Measurements from ENCODE around the gene PDLIM5. TPM values are rescaled to one million over a fixed set of nuclear protein-coding genes. Genes with fewer than 3 reads are reported as not detected.

PDLIM5 gene
- polyA plus RNA-seq, 3 donors: 13.2 to 48.3 (median 27.3) TPM

GRCh38 chr4:94564252-94564651 lies 112.5 kb downstream of the PDLIM5 start:
- 87 to 97% (median 96%) methylated on average over 2 of the region's 2 CpGs for WGBS, 3 donors

GRCh38 chr4:94566420-94566819 lies 114.7 kb downstream of the PDLIM5 start:
- no peak overlapping the region for H3K27ac ChIP-seq (ENCODE audit: low read depth, low read length)
- WGBS, 3 donors: 74 to 82% (median 74%) methylated on average over 4 of the region's 4 CpGs

More at GRCh38 chr4:94564252-94564651, 112.5 kb downstream of the PDLIM5 start:
- no peak overlapping the region for H3K27ac ChIP-seq (ENCODE audit: low read depth, low read length)

- WGBS, 3 donors: 27 to 55% (median 37%) methylated on average over 5 of the region's 5 CpGs
These were observed 116.1 kb downstream of the PDLIM5 start for GRCh38 chr4:94567811-94568210.

DNA sequence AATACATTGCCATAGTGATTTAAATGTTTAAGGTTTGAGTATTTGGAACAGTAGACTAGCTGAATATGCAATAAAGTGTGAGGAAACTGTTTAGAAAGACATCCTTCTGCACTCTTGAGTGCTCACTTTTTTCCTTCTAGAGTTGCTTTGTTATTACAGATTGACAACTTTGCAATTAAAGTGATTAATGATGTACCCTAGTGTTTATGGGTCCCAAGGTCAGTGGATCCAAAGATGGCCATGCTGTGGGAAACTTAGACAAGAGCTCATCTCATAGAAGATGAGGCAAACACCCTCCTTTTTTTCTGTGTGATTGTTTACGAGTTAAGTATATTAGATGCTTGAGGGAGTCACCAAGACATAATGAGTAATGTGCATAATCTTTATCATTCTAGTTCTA lies 118.8 kb downstream of the PDLIM5 start:
- WGBS, 3 donors: 84 to 94% (median 90%) methylated on average over 1 of the region's 1 CpG
- H3K27ac ChIP-seq (ENCODE audit: low read depth, low read length): no peak overlapping the region

More at GRCh38 chr4:94567811-94568210, 116.1 kb downstream of the PDLIM5 start:
- H3K27ac ChIP-seq (ENCODE audit: low read depth, low read length): no peak overlapping the region

DNA sequence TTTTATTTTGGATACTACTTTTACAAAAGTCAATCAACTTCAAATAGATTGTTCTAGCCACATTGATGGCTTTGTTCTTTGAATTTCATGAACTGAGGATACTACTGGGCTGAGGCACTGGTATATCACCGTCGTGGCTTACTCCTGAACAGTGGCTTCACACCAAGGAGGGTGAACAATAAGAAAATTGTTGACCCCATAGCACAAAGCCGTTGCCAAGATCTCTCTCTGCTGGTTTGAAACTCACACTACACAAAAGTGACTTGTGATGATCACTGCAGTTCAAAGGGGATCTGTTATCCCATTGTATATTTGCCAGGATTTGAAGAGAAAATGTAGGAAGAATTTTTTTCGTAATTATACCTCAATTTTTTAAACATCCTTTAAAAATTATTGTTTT lies 119.6 kb downstream of the PDLIM5 start:
- WGBS, 3 donors: 81 to 93% (median 88%) methylated on average over 4 of the region's 4 CpGs

GRCh38 chr4:94571715-94572114 lies 120.0 kb downstream of the PDLIM5 start:
- no peak overlapping the region for H3K27ac ChIP-seq (ENCODE audit: low read depth, low read length)
- 75 to 90% (median 89%) methylated on average over 2 of the region's 2 CpGs for WGBS, 3 donors

More for the DNA sequence above, 119.6 kb downstream of the PDLIM5 start:
- H3K27ac ChIP-seq (ENCODE audit: low read depth, low read length): no peak overlapping the region

DNA sequence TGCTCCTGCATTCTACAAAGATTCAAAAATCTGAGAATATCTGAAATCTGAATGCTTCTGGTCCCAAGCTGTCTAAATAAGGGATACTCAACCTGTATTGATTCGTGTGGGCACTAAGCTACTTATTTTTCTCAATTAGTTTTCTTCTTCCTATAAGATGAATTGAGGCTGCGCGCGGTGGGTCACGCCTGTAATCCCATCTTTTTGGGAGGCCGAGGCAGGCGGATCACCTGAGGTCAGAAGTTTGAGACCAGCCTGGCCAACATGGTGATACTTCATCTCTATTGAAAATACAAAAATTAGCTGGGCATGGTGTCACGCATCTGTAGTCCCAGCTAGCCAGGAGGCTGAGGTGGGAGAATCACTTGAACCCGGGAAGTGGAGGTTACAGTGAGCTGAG lies 122.3 kb downstream of the PDLIM5 start:
- H3K27ac ChIP-seq (ENCODE audit: low read depth, low read length): no peak overlapping the region

DNA sequence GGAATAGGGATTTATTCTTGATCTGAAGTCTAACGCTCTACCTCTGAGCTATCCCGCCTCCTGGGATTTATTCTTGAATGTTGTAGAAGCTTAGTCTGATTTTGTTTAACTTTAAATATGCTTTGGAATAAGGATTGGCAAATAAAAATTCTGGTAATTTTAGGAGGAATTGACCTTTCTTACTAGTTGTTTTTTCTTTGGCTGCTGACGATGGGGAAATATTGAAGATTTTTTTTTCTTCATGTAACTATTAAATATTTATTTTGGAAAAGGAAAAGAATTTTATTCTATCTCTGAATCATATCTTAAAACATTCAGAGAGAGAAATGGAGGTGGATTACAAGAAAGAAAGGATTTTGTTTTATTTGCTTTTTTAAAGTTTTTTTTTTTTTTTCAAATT lies 122.9 kb downstream of the PDLIM5 start:
- 79 to 84% (median 82%) methylated on average over 3 of the region's 3 CpGs for WGBS, 3 donors
- no peak overlapping the region for H3K27ac ChIP-seq (ENCODE audit: low read depth, low read length)

More for the DNA sequence above, 122.3 kb downstream of the PDLIM5 start:
- WGBS, 3 donors: 86 to 96% (median 89%) methylated on average over 9 of the region's 9 CpGs

DNA sequence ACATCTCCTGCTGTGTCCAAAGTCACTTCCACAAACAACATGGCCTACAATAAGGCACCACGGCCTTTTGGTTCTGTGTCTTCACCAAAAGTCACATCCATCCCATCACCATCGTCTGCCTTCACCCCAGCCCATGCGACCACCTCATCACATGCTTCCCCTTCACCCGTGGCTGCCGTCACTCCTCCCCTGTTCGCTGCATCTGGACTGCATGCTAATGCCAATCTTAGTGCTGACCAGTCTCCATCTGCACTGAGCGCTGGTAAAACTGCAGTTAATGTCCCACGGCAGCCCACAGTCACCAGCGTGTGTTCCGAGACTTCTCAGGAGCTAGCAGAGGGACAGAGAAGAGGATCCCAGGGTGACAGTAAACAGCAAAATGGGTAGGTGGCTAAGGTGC lies 123.9 kb downstream of the PDLIM5 start:
- WGBS, 3 donors: 94 to 96% (median 94%) methylated on average over 10 of the region's 10 CpGs
- H3K27ac ChIP-seq (ENCODE audit: low read depth, low read length): no peak overlapping the region

DNA sequence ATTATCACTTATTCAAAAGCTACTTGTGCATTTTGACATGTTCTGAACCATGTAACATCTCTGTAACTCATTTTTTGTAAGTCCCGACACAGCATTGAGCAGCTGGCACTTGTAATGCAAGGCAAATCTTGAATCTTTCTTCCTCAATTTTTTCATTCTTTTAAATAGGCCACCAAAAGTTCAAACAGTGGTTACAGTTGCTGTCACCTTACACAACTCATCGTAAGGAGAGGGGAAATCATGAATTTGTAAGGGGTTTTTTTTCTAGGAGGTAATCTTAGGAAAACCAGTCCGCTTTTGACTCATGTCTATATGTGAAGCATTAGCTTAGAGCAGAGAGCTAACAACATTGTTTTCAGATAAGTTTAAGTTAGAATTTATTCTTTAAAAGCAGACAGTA lies 124.5 kb downstream of the PDLIM5 start:
- no peak overlapping the region for H3K27ac ChIP-seq (ENCODE audit: low read depth, low read length)
- 51 to 70% (median 58%) methylated on average over 3 of the region's 3 CpGs for WGBS, 3 donors

GRCh38 chr4:94577136-94577535 lies 125.4 kb downstream of the PDLIM5 start:
- no peak overlapping the region for H3K27ac ChIP-seq (ENCODE audit: low read depth, low read length)
- WGBS, 3 donors: 48 to 66% (median 53%) methylated on average over 1 of the region's 1 CpG

- WGBS, 3 donors: 76 to 87% (median 80%) methylated on average over 2 of the region's 2 CpGs
- H3K27ac ChIP-seq (ENCODE audit: low read depth, low read length): no peak overlapping the region
These were observed 126.5 kb downstream of the PDLIM5 start for GRCh38 chr4:94578195-94578594.

GRCh38 chr4:94581766-94582165 lies 130.0 kb downstream of the PDLIM5 start:
- H3K27ac ChIP-seq (ENCODE audit: low read depth, low read length): no peak overlapping the region
- 82 to 97% (median 94%) methylated on average over 2 of the region's 2 CpGs for WGBS, 3 donors

DNA sequence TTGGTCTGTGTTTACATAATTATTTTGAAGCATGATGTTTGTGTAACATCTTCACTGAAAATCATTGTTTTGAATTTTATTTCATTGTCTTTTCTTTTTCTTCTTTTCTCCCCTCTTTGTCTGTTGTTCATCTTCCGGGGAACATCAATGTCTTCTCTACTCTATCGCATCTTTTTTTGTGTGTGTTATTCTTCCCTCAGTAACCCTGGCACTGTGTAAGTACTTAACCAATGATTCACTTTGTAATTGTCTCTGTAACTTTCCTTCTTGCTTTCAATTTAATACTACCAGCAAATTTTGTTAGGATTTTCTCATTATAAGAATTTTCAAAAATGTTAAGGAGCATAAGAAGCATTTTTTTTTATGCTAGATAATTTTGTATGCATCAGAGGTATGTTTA lies 130.8 kb downstream of the PDLIM5 start:
- H3K27ac ChIP-seq (ENCODE audit: low read depth, low read length): no peak overlapping the region
- 94 to 97% (median 97%) methylated on average over 2 of the region's 2 CpGs for WGBS, 3 donors

GRCh38 chr4:94583914-94584641 lies 132.3 kb downstream of the PDLIM5 start:
- no peak overlapping the region for H3K27ac ChIP-seq (ENCODE audit: low read depth, low read length)
- 44 to 78% (median 74%) methylated on average over 3 of the region's 3 CpGs for WGBS, 3 donors

GRCh38 chr4:94588896-94589693 lies 137.4 kb downstream of the PDLIM5 start:
- WGBS, 3 donors: 77 to 91% (median 83%) methylated on average over 1 of the region's 1 CpG
- no peak overlapping the region for H3K27ac ChIP-seq (ENCODE audit: low read depth, low read length)

- WGBS, 3 donors: 47 to 66% (median 54%) methylated on average over 2 of the region's 2 CpGs
- no peak overlapping the region for H3K27ac ChIP-seq (ENCODE audit: low read depth, low read length)
These were observed 138.8 kb downstream of the PDLIM5 start for GRCh38 chr4:94590493-94590892.

DNA sequence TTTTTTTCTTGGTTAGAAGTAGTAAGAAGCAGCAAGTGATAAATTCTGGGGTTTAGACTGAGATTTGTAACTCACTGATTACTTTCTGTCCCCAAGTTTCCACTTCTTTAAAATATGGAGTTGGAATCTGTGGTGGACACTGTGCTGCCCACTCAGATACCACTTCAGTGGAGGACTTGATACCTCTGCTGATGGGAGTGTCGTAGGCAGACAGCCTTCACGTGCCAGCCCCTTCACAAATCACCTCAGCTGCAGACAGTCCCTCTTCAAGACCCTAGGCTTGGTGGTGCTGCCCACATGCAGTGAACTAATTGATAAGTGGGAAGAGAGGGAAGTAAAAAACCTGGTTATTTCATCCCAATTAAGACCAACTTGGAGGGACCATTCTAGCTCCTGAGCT lies 139.5 kb downstream of the PDLIM5 start:
- 93 to 97% (median 95%) methylated on average over 2 of the region's 2 CpGs for WGBS, 3 donors
- no peak overlapping the region for H3K27ac ChIP-seq (ENCODE audit: low read depth, low read length)

DNA sequence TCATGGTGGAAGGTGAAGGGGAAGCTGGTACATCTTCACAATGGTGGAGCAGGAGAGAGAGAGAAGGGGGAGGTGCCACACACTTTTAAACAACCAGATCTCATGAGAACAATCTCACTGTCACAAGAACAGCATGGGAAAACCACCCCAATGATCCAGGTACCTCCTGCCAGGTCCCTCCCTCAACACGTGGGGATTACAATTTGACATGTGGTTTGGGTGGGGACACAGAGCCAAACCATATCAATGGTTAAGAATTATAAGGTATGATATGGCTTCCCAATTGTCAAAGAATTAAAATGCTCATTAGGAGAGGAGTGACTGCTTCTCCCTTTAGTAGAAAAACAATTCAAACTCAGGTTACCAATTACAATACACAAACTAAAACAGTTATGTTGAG lies 143.3 kb downstream of the PDLIM5 start:
- no peak overlapping the region for H3K27ac ChIP-seq (ENCODE audit: low read depth, low read length)
- WGBS, 3 donors: 26 to 61% (median 60%) methylated on average over 1 of the region's 1 CpG
